ENCODE data around the gene GAREM1.

GAREM1 gene

GRCh38 chr18:32277549-32277948 is 193.1 kb downstream of the GAREM1 start:
- TF ChIP-seq CTCF (IDR thresholded peaks at IDR 0.05; ENCODE audit: extremely low read depth, insufficient read depth, missing control alignments): no peak
- DNase-seq (ENCODE audit: low spot score): no peak
- in situ Hi-C loops (cut with MboI; ENCODE audit: low pct_unique_long_range_greater_than_20kb, low sequenced_read_pairs, unreplicated experiment): no loop called here

GRCh38 chr18:32276906-32277305 is 193.8 kb downstream of the GAREM1 start:
- in situ Hi-C loops (cut with MboI; ENCODE audit: low pct_unique_long_range_greater_than_20kb, low sequenced_read_pairs, unreplicated experiment): no loop called here

GRCh38 chr18:32276256-32276655 is 194.4 kb downstream of the GAREM1 start:
- DNase-seq (ENCODE audit: low spot score): no peak
- in situ Hi-C loops (cut with MboI; ENCODE audit: low pct_unique_long_range_greater_than_20kb, low sequenced_read_pairs, unreplicated experiment): no loop called here

More at GRCh38 chr18:32276906-32277305, 193.8 kb downstream of the GAREM1 start:
- TF ChIP-seq CTCF (IDR thresholded peaks at IDR 0.05; ENCODE audit: extremely low read depth, insufficient read depth, missing control alignments): no peak
- no peak for DNase-seq (ENCODE audit: low spot score)

GRCh38 chr18:32275221-32275620 is 195.5 kb downstream of the GAREM1 start:
- in situ Hi-C loops (cut with MboI; ENCODE audit: low pct_unique_long_range_greater_than_20kb, low sequenced_read_pairs, unreplicated experiment): no loop called here
- TF ChIP-seq CTCF (IDR thresholded peaks at IDR 0.05; ENCODE audit: extremely low read depth, insufficient read depth, missing control alignments): no peak
- DNase-seq (ENCODE audit: low spot score): no peak

More at GRCh38 chr18:32276256-32276655, 194.4 kb downstream of the GAREM1 start:
- TF ChIP-seq CTCF (IDR thresholded peaks at IDR 0.05; ENCODE audit: extremely low read depth, insufficient read depth, missing control alignments): no peak

- in situ Hi-C loops (cut with MboI; ENCODE audit: low pct_unique_long_range_greater_than_20kb, low sequenced_read_pairs, unreplicated experiment): no loop called here
- DNase-seq (ENCODE audit: low spot score): no peak
- TF ChIP-seq CTCF (IDR thresholded peaks at IDR 0.05; ENCODE audit: extremely low read depth, insufficient read depth, missing control alignments): no peak
These were observed 196.4 kb downstream of the GAREM1 start for GRCh38 chr18:32274307-32274706.

- in situ Hi-C loops (cut with MboI; ENCODE audit: low pct_unique_long_range_greater_than_20kb, low sequenced_read_pairs, unreplicated experiment): no loop called here
- TF ChIP-seq CTCF (IDR thresholded peaks at IDR 0.05; ENCODE audit: extremely low read depth, insufficient read depth, missing control alignments): peak; percentile 72
- peak; percentile 61 for DNase-seq (ENCODE audit: low spot score)
These were observed 198.9 kb downstream of the GAREM1 start for GRCh38 chr18:32271672-32272208.

All from GM13977 (cell line).